WTC11 (cell line): Measurements from ENCODE around the gene STK32B. TPM values are rescaled to one million over a fixed set of nuclear protein-coding genes. Genes with fewer than 3 reads are reported as not detected.
"Not testable (repeated sequence)": the region's sequence is repeated elsewhere in the genome, so short reads cannot be mapped to it uniquely, and the experiment has no call there.

Source experiments
- ATAC-seq: fragments of 200-7000 bp; cut with Tn5 transposase; 2 replicates; pipeline ENCODE4 v1.10.0; 2021; ENCODE audit warnings: mild to moderate bottlenecking, moderate library complexity
- CTCF ChIA-PET: fragments of 300-600 bp; sonication (Branson Sonifier 250); formaldehyde crosslinking; loops from one replicate; lab custom pipeline; 2021; ENCODE audit warnings: antibody characterized with exemption; lab: Charles Lee
- POLR2A ChIA-PET: fragments of 350-600 bp; sonication (Branson Sonifier 250); formaldehyde crosslinking; loops from one replicate; lab custom pipeline; 2021; ENCODE audit warnings: antibody characterized with exemption; lab: Charles Lee
- DNase-seq: peaks from one replicate; pipeline ENCODE4 v3.0.0; 2021; ENCODE audit warnings: low spot score
- H3K27ac Mint-ChIP-seq: 2 replicates; pipeline ENCODE4 v1.8.0; 2021; ENCODE audit warnings: mixed read lengths
- H3K27me3 Mint-ChIP-seq: 2 replicates; pipeline ENCODE4 v1.8.0; 2021; ENCODE audit warnings: low read depth, mild to moderate bottlenecking, moderate library complexity, mixed read lengths
- H3K36me3 Mint-ChIP-seq: 2 replicates; pipeline ENCODE4 v1.8.0; 2021; ENCODE audit warnings: mixed read lengths
- H3K4me1 Mint-ChIP-seq: 2 replicates; pipeline ENCODE4 v1.8.0; 2022; ENCODE audit warnings: mixed read lengths
- H3K4me3 Mint-ChIP-seq: 2 replicates; pipeline ENCODE4 v1.8.0; 2021; ENCODE audit warnings: mild to moderate bottlenecking, moderate library complexity, mixed read lengths
- H3K9me3 Mint-ChIP-seq: 2 replicates; pipeline ENCODE4 v1.8.0; 2021; ENCODE audit warnings: mixed read lengths
- E2F4 ChIP-seq: sonication (generic); formaldehyde crosslinking; IDR thresholded peaks from 2 replicates; pipeline ENCODE4 v1.8.1; 2022; ENCODE audit warnings: low read depth, mild to moderate bottlenecking, moderate library complexity, missing genetic modification reagents, borderline replicate concordance
- ELF4 ChIP-seq: sonication (generic); formaldehyde crosslinking; IDR thresholded peaks from 2 replicates; pipeline ENCODE4 v1.8.1; 2022; ENCODE audit warnings: low read depth, mild to moderate bottlenecking, moderate library complexity, missing genetic modification reagents
- ESRRA ChIP-seq: sonication (generic); formaldehyde crosslinking; IDR thresholded peaks from 2 replicates; pipeline ENCODE4 v1.8.1; 2022; ENCODE audit warnings: mild to moderate bottlenecking, missing genetic modification reagents, borderline replicate concordance
- ETV6 ChIP-seq: sonication (generic); formaldehyde crosslinking; IDR thresholded peaks from 2 replicates; pipeline ENCODE4 v1.8.1; 2022; ENCODE audit warnings: mild to moderate bottlenecking, missing genetic modification reagents
- FOXP1 ChIP-seq: sonication (generic); formaldehyde crosslinking; IDR thresholded peaks from 2 replicates; pipeline ENCODE4 v1.8.0; 2022; ENCODE audit warnings: missing genetic modification reagents, mild to moderate bottlenecking, moderate library complexity, borderline replicate concordance
- FOXP4 ChIP-seq: sonication (generic); formaldehyde crosslinking; IDR thresholded peaks from 2 replicates; pipeline ENCODE4 v1.8.0; 2022; ENCODE audit warnings: mild to moderate bottlenecking, missing genetic modification reagents
- MXD4 ChIP-seq: fragments of 250-450 bp; sonication (Bioruptor Pico); IDR thresholded peaks from 2 replicates; pipeline ENCODE4 v1.8.0; 2021; ENCODE audit warnings: mild to moderate bottlenecking, moderate library complexity, borderline replicate concordance
- MYBL2 ChIP-seq: sonication (generic); formaldehyde crosslinking; IDR thresholded peaks from 2 replicates; pipeline ENCODE4 v1.8.1; 2023; ENCODE audit warnings: mild to moderate bottlenecking, moderate library complexity, missing genetic modification reagents
- OVOL2 ChIP-seq: fragments of 250-450 bp; sonication (Bioruptor Pico); IDR thresholded peaks from 2 replicates; pipeline ENCODE4 v1.9.0; 2021; ENCODE audit warnings: mild to moderate bottlenecking, borderline replicate concordance
- ZMAT4 ChIP-seq: fragments of 250-450 bp; sonication (Bioruptor Pico); IDR thresholded peaks from 2 replicates; pipeline ENCODE4 v1.9.0; 2021; ENCODE audit warnings: mild to moderate bottlenecking
- ZNF121 ChIP-seq: sonication (generic); formaldehyde crosslinking; IDR thresholded peaks from 2 replicates; pipeline ENCODE4 v1.8.0; 2023; ENCODE audit warnings: missing genetic modification reagents
- ZNF138 ChIP-seq: sonication (generic); formaldehyde crosslinking; conservative IDR thresholded peaks from 2 replicates; pipeline ENCODE4 v1.8.1; 2022; ENCODE audit warnings: mild to moderate bottlenecking, moderate library complexity, missing genetic modification reagents
- ZNF263 ChIP-seq: sonication (generic); formaldehyde crosslinking; IDR thresholded peaks from 2 replicates; pipeline ENCODE4 v1.8.1; 2022; ENCODE audit warnings: low read depth, mild to moderate bottlenecking, moderate library complexity, missing genetic modification reagents
- ZNF425 ChIP-seq: fragments of 250-450 bp; sonication (Bioruptor Pico); conservative IDR thresholded peaks from 2 replicates; pipeline ENCODE4 v1.9.0; 2021; ENCODE audit warnings: mild to moderate bottlenecking
- ZNF671 ChIP-seq: fragments of 250-450 bp; sonication (Bioruptor Pico); IDR thresholded peaks from 2 replicates; pipeline ENCODE4 v1.8.0; 2021; ENCODE audit warnings: mild to moderate bottlenecking
- total RNA-seq: library from RNA; stranded (reverse); gene quantifications from 3 replicates; pipeline ENCODE4 v1.2.3, GENCODE V29; 2021
- TF ChIP-seq, protein P1 (sequence below): sonication (generic); formaldehyde crosslinking; IDR thresholded peaks from 2 replicates; pipeline ENCODE4 v1.8.1; 2022; ENCODE audit warnings: mild to moderate bottlenecking, missing genetic modification reagents, moderate library complexity, borderline replicate concordance
- TF ChIP-seq, protein P2 (sequence below): sonication (generic); formaldehyde crosslinking; conservative IDR thresholded peaks from 2 replicates; pipeline ENCODE4 v1.8.1; 2023; ENCODE audit warnings: mild to moderate bottlenecking, low read depth, missing genetic modification reagents, moderate library complexity

The STK32B gene
- total RNA-seq, 1 experiment from 2014 or later = 1.9 TPM

- no peak for TF ChIP-seq ZNF425 (CRISPR knock-in tag)
Measured at GRCh38 chr4:5284517-5284916, 233.2 kb downstream of the STK32B start (continued).

DNA sequence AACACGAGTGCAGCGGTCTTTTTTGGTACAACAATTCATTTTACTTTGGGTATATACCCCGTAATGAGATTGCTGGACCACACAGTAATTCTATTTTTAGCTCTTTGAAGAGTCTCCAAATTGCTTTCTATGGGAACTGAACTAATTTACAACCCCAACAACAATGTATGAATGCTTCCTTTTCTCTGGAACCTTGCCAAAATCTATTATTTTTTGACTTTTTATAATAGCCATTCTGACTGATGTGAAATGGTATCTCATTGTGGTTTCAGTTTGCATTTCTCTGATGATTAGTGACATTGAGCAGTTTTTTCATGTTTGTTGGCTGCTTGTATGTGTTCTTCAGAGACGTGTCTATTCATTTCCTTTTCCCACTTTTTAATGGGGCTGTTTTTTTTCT is 240.8 kb downstream of the STK32B start:
- no peak overlapping the region for H3K4me3 Mint-ChIP-seq
- no peak for ATAC-seq
- CTCF ChIA-PET = no interaction called here

DNA sequence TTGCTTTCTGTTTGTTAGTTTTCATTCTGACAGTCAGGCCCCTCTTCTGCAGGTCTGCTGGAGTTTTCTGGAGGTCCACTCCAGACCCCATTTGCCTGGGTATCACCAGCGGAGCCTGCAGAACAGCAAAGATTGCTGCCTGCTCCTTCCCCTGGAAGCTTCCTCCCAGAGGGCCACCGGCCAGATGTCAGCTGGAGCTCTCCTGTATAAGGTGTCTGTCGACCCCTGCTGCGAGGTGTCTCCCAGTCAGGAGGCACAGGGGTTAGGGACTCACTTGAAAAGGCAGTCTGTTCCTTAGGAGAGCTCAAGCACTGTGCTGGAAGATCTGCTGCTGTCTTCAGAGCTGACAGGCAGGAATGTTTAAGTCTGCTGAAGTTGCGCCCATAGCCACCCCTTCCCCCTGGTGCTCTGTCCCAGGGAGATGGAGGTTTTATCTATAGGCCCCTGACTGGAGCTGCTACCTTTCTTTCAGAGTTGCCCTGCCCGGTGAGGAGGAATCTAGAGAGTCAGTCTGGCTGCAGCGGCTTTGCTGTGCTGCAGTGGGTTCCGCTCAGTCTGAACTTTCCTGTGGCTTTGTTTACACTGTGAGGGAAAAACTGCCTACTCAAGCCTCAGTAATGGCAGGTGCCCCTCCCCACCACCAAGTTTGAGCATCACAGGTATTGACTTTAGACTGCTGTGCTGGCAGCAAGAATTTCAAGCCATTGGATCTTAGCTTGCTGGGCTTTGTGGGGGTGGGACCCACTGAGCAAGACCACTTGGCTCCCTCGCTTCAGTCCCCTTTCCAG is 246.9 kb downstream of the STK32B start:
- POLR2A ChIA-PET, DNase-seq, H3K4me1 Mint-ChIP-seq, ATAC-seq, H3K27ac Mint-ChIP-seq, H3K4me3 Mint-ChIP-seq, CTCF ChIA-PET, H3K36me3 Mint-ChIP-seq: not testable (repeated sequence)
- H3K9me3 Mint-ChIP-seq = peaks cover 23% of the 10 kb centered on the region
- H3K27me3 Mint-ChIP-seq = peaks cover 18% of the 10 kb centered on the region

More for the DNA sequence above, 240.8 kb downstream of the STK32B start:
- Mint-ChIP-seq H3K4me1 (no peaks in the 10 kb centered on the region), H3K36me3 (no peaks in the 10 kb centered on the region), H3K27me3 (peaks cover 18% of the 10 kb centered on the region), H3K27ac (no peak overlapping the region)
- POLR2A ChIA-PET = no interaction called here
- no peak for TF ChIP-seq ZNF138 (CRISPR knock-in tag)
- TF ChIP-seq, all 79 proteins: peak for 0
- DNase-seq = no peak
- H3K9me3 Mint-ChIP-seq = peaks cover 16% of the 10 kb centered on the region

DNA sequence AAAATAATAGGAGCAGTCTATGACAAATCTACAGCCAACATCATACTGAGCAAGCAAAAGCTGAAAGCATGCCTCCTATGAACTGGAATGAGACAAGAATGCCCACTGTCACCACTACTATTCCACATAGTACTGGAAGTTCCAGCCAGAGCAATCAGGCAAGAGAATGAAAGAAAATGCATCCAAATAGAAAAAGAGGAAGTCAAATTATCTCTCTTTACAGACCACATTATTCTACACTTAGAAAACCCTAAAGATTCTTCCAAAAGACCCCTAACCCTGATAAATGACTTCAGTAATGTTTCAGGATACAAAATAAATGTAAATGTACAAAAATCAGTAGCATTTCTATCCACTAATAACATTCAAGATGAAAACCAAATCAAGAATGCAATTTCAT is 249.0 kb downstream of the STK32B start:
- no peak for TF ChIP-seq ESRRA
- TF ChIP-seq FOXP1 = no peak
- TF ChIP-seq ZNF121 (CRISPR knock-in tag) = no peak
- no peak for TF ChIP-seq ETV6
- TF ChIP-seq ZMAT4 = no peak
- no peak for TF ChIP-seq E2F4
- TF ChIP-seq, protein P1, sequence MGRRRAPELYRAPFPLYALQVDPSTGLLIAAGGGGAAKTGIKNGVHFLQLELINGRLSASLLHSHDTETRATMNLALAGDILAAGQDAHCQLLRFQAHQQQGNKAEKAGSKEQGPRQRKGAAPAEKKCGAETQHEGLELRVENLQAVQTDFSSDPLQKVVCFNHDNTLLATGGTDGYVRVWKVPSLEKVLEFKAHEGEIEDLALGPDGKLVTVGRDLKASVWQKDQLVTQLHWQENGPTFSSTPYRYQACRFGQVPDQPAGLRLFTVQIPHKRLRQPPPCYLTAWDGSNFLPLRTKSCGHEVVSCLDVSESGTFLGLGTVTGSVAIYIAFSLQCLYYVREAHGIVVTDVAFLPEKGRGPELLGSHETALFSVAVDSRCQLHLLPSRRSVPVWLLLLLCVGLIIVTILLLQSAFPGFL = no peak
- no peak for TF ChIP-seq MXD4 (CRISPR knock-in tag)
- TF ChIP-seq ZNF263 (CRISPR knock-in tag) = no peak
- no peak for TF ChIP-seq FOXP4 (CRISPR knock-in tag)
- TF ChIP-seq, protein P2, sequence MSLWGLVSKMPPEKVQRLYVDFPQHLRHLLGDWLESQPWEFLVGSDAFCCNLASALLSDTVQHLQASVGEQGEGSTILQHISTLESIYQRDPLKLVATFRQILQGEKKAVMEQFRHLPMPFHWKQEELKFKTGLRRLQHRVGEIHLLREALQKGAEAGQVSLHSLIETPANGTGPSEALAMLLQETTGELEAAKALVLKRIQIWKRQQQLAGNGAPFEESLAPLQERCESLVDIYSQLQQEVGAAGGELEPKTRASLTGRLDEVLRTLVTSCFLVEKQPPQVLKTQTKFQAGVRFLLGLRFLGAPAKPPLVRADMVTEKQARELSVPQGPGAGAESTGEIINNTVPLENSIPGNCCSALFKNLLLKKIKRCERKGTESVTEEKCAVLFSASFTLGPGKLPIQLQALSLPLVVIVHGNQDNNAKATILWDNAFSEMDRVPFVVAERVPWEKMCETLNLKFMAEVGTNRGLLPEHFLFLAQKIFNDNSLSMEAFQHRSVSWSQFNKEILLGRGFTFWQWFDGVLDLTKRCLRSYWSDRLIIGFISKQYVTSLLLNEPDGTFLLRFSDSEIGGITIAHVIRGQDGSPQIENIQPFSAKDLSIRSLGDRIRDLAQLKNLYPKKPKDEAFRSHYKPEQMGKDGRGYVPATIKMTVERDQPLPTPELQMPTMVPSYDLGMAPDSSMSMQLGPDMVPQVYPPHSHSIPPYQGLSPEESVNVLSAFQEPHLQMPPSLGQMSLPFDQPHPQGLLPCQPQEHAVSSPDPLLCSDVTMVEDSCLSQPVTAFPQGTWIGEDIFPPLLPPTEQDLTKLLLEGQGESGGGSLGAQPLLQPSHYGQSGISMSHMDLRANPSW (CRISPR knock-in tag) = no peak
- TF ChIP-seq ZNF671 (CRISPR knock-in tag) = no peak
- no peak for TF ChIP-seq OVOL2 (CRISPR knock-in tag)
- TF ChIP-seq MYBL2 = no peak
- TF ChIP-seq ELF4 = no peak
- ChIA-PET CTCF (no interaction called here), POLR2A (no interaction called here)
- Mint-ChIP-seq H3K36me3 (no peaks in the 10 kb centered on the region), H3K27ac (no peak overlapping the region), H3K4me3 (no peak overlapping the region), H3K4me1 (no peaks in the 10 kb centered on the region), H3K27me3 (peaks cover 12% of the 10 kb centered on the region), H3K9me3 (0 out of 2 replicates have a peak, but pooled peaks cover 8% of the 10 kb centered on the region)
- DNase-seq (no peak), ATAC-seq (no peak)
